Fibroblast of skin of left biceps (primary cell): ENCODE measurements around the gene XIRP1.

ENCODE experiments used
- DNase-seq, 2 experiments: peaks; one replicate each; pipeline ENCODE4 v3.0.0-alpha.2; 2013; ENCODE audit warnings: low read depth in 2 of 2

XIRP1 gene

DNA sequence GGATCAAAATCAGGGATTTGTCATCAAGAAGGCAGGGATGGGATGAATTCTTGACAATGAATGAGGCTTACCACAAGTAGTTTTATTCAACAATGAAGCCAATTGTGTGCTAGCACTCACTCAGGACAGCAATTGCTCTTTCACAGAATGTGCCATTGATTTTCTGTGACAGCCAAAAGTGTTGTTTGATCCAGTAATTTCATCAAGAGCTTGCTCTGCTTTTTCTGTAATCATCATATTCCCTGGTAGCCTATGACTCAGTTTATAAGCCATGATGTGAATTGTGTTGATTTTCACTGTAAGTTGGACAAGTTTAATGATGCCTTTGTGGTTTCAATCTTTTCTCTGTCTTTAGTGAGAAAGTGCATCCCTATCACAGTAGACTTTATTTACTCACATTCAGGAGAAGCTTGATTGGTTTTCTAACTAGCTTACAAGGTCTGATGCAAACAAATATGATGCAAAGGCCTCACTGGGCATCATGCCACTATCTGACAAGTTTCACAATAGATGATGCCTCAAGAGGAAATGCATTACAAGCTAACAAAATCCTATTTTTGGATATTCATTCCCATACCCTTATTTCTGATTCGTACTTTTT is 25.4 kb downstream of the XIRP1 start:
- DNase-seq, result peak; percentile 85

DNA sequence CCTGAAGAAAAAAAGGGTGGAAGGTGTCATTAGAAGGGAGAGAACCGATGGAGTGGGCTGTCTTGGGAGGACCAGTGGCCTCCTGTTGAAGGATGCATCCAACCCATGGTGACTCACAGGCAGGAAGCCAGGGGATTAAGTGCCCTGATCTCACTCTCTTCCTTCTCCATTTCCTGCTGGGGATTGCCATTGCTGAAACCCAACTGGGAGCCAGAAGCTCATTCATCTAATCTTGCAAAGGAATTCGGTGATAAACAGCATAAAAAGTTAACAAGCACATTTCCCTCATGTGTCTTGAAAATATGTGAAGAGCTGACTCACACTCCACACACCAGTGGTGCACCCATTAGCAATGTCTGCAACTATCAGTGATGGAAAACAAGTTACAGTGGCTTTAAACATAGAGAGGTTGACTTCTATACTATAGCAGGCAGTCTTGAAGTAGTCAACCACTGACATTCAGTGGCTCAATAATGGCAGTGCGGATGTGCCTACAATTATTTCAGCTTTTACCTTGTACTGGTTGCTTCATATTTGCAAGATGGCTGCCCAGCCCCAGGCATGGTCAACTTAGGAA is 26.2 kb downstream of the XIRP1 start:
- peak; percentile 90 to 93 for DNase-seq

DNA sequence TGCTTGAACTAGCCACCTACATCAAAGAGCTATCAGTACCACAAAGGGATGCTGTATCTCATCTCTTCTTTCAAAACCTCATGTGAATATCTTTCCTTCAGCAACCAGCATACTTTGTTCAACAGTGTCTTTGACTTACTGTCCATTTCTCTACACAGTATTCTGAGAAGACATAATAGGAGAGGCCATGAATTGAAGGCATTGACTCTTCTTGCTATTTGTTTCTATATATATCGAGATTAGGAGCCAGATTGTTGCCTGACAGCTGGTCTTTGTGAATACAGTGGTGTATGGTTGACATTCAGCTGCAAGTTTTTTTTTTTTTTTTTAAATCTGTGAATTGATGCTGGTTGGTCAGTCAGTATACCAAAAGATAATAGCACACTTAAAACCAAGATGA is 26.9 kb downstream of the XIRP1 start:
- no peak for DNase-seq

DNA sequence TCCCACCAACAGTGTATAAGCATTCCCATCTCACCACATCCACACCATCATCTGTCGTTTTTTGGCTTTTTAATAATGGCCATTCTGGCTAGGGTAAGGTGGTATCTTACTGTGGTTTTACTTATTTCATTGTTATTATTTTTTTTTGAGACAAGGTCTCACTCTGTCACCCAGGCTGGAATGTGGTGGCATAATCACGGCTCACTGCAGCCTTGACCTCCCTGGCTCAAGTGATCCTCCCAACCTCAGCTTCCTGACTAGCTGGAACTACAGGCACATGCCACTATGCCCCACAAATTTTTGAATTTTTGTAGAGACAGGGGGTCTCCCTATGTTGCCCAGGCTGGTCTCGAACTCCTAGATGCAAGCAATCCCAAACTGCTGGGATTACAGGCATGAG is 28.0 kb downstream of the XIRP1 start:
- no peak for DNase-seq

DNA sequence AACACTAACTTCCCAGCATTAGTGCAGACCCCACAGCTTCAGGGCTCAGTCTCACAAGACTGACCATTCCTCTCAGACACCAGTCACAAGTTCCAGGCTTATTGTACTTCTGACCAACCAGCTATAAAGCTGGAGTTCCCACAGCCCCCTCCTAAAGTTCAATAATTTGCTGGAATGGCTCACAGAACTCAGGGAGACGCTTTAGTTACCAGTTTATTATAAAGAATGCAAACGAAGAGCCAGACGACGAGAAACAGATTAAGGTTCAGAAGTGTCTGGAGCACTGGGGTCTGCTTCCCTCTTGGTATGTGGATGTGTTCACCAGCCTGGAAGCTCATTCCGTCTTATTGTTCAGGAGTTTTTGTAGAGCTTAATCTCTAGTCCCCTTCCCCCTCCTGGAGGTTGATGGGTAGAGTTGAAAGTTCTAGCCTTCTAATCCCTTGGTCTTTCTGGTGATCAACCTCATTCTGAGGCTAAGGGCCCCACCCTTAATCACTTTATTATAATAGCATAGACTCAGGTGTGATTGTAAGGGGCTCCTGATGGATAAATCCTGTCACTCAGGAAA is 34.2 kb downstream of the XIRP1 start:
- DNase-seq, result no peak

DNA sequence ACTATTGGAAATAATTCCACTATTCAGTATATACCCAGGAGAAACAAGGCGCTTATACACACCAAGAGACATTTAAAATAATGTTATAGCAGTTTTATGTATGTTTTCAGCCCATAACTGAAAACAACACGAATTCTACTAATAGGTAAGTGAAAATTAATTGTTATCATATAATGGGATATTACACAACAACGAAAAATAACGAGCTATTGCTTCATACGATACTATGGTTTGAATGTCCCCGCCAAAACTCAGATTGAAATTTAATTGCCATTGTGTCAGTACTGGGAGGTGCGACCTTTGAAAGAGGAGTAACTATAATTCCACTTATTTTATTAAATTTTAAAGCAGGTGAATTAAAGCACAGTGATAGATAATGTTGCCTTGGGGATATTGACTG is 35.0 kb downstream of the XIRP1 start:
- no peak for DNase-seq

DNA sequence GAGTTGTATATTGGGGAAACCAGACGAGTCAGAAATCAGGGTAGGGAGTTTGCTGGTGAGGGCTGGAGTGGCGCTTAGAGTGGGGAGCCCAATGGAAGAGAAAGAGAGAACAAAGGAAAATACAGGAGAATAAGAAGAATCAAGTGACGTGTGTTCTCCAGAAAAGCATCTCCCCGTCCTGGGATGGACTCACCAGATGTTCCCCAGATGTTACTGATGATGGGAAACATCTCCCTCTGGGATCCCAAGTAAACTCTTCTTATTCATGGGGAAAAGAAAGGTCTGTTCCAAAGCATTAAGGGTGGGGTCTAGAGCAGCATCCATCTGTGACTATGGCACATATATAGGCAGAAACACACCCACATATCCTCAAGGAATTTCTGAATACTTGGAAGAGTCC is 36.0 kb downstream of the XIRP1 start:
- DNase-seq, result no peak

DNA sequence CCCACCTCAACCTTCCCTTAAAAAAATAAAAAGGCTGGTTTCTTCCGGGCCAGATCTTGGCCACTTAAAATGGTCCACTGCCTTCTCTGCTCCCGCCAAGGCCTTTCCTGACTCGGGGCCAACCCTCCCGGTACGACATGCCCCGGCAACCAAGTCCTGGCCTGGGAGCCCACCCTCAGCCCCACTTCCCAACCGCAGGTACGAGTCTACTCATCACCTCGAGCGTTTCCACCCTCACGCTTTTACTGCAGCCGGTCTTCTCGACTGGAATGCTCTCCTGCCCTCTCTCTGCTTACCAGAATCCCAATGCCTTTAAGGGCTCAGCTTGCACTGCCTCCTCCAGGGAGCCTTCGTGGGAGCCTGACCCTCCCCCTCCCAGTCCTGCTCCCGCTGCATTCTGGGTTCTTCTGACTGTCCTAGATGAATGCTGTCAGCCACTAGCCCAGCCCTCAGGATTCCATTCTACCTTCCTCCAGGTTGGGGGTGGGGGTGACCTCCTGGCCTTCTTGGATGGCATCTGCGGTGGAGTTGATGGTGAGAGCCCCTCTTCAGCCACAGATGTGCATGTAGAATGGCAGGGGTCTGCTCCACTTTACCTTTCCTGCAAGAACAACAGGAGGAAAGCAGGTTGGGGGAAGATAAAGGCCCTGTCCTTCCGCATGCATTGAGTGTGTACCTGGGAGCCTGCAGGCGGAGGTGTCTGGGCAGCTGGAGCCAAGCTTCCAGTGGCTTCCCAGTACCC is 37.9 kb downstream of the XIRP1 start:
- no peak for DNase-seq

DNA sequence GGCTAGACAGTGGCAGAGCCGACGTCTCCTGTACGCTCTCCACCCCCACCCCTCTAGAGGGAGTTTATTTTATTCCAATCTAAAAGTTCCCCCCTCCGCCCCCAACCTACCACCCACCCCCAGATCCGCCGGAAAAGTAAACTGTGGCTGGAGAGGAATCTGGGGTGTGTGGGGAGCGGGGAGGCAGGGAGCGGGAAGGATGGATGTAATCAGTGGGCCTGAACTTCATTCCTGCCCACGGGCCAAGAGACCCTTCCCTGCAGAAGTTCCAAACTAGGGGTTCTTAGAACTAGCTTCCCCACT is 38.5 kb downstream of the XIRP1 start:
- DNase-seq, result no peak

DNA sequence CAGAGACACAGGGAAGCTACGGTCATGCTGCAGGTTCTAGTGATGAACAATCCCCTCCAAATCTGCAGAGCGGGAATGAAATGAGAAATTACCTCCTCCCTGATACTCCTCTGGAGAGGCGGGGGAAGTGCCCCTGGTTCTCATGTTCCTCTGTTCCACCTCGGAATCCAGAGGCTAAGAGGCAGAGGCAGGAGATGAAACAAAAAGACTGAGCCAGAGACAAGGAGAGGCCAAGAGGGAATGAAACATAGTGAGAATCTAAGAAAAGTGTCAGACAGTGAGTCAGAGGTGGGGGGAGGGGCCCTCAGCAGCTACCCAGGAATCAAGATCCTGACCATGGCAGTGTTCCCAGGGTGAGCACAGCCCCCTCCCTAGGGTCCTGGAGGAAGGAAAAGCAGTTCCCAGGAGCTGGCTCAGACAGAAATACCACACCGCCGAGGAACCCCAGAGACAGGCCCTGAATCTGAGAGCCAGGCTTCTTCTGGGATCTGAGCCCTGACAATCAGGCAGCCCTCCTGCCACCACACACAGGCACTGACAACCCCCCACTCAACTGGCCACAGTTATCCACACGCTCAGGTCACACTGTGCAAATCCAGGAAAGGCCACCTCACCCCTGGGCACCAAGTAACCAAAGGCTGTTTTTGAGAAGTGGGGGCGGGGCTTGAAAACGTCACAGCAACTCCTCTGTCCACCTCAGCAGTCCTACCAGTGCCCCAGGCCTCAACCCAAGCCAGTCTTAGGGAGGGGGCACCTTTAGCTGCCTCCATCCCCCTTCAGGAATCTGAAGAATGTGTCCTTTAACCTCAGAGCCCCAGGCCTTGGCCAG is 41.4 kb downstream of the XIRP1 start:
- peak; percentile 97 for DNase-seq

DNA sequence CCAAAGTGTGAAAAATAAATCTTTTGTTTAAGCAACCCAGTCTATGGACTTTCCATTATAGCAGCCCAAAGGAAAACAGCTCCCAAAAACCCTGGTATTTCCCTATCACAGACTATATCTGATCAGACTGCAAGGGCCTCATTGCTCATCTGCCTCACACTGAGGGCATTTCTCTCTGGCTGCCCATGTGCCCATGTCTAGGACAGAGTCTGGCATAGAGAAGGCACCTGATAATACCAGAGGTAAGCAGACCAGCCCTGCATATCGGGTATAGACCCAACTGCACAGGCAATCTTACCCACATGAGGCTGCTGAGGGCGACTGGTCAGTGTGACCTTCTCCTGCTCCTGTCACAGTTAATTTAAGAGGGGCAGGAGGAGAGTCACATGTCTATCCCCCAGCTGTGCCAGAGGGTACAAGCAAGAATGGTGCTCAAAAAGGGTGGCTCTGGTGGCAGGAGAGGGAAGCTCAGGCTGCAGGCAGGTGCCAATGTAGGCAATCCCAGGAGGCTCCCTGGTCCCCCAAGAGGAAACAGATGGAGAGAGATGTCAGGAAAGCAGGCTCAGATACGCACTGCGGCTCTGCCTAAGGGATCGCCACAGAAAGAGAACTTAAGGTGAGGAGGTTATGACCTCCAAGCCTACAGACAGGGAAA is 42.1 kb downstream of the XIRP1 start:
- DNase-seq, result no peak

DNA sequence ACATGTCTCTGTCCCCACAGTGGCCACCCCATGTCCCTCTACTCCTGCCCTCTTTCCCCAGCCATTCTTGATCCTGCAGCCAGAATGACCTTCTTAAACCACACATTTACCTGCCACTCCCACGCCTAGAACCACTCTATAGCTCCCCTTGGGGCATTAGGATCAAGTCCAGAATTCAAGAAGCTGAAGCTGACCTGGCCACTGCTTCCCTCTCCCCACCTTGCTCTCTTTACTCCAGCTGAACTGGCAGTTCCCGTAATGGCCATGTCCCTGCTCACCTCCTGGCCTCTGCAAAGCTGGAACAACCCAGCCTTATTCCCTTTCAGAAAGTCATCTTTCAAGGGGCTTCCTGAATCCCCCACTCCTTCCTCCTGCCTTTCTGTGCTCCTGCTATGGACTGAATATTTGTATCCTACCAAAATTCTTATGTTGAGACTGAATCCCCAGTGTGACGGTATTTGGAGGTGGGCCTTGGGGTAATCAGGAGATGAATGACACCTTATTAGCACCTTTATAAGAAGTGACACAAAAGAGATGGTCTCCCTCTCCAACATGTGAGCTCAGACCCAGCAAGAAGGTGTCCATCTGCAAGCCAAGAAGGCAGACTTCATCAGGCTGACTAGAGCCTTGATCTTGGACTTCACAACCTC is 42.8 kb downstream of the XIRP1 start:
- DNase-seq, result no peak

DNA sequence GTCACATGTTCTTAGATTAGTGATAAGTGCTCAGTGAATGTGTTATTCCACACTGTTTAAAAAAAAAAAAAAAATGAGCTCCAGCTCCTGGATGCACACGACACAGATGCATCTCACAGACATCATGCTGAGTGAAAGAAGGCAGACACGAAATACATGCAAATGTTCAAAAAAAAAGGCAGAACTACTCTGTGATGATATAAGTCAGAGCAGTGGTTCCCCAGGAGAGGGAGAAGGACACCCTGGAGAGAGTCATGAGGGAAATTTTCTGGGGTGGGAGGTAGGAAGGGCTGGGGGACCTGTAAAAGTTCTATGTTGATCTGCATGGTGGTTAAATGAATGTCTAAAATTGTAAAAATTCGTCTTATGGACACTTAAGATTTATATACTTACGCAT is 43.3 kb downstream of the XIRP1 start:
- DNase-seq, result no peak

DNA sequence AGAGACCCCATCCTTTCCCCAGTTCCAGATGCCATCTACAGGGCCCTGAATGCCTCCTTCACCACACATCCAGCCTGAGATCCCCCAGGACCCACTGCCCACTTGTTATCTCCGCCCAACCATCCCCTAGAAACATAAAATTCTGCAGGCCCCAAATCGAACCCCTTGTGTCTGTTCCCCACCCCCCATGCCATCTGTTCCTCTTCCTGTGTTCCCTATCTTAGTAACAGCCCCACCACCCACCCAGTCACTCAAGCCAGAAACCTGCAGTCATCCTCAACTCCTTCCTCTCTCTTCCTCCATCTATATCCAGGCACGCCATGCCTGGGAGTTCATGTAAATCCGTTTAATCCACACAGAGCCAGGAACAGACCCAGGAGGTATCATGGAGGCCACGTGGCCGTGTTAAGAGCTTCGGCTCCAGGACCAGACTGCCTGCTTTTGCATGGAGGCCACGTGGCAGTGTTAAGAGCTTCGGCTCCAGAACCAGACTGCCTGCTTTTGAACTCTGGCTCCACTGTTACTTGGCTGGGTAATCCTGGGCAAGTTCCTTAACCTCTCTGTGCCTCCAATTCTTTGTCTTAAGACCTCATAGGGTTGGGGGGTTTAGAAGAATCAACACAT is 43.8 kb downstream of the XIRP1 start:
- no peak for DNase-seq

DNA sequence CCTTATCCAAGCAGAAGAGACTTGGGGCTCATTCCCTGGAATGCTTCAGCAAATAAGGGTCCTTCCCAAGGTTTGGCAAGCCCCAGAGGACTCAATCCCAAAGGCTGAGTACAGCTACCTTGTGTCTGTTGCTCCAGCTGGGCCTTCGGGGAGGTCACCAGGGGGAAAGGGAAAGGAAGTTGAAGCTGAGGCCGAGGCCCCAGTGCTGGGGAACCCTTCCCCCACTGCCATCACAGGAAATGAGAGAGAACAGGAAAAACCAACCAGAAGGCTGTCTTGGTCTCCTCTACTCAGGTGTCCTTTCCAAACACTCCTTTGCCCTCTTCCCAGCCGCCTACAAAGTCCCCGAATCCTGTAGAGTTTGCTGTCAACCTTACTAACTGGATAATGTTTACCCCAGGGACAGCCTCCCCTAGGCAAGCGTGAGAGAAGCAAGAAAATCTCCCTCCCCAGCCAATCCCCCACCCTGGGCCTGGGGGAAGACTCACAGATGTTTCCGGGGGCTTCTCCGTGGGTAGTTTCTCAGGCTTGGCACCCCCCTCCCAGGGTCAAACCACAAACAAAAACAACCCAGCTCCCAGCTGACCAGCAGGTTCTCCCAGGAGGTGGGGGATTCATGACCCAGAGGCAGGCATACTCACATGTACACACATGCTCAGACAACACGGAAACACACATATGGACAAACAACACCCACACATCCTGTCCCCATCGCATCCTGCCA is 44.5 kb downstream of the XIRP1 start:
- no peak for DNase-seq

DNA sequence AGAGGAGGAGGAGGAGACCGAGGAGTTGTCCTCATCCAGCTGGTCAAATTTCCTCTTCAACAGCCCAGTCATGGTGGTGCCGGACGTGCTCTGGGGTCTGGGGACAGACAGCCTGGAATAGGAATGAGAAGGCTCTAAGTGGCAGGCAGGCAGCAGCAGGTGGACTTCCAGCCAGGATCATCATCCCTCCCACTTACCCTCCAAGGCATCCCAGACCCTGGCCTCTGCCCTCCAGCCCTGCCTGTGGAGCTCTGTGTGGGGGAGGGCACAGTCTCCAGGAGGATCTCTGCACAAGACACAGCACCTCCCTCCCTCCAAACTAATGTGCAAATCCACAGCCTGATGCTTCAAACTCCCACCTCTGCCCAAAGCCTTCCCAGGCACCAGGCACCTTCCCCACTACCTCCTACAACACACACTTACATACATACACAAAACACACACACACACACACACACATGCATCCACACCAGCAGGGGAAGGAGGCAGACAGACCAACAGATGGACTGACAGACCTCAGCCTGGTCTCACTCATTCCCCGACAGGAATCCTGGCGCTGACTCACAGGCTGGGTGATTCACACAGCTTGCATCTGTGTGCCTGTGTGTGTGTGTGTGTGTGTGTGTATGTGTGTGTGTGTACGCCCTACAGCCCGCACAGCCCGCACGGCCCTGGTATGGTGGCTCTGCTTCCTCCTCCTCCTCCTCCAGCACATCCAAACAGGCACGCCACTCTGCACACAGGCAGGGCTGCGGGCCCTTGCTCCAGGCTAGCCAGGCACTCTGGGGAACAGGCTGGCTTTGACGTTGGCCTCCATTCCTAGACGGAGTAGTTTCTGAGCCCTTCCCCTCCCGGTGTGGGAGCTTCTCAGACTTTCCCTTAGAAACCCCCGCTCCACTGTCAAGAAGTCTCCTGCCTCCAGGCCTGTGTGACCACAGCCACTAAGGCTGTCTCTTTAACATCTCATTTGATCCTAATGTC is 45.5 kb downstream of the XIRP1 start:
- peak; percentile 96 for DNase-seq

DNA sequence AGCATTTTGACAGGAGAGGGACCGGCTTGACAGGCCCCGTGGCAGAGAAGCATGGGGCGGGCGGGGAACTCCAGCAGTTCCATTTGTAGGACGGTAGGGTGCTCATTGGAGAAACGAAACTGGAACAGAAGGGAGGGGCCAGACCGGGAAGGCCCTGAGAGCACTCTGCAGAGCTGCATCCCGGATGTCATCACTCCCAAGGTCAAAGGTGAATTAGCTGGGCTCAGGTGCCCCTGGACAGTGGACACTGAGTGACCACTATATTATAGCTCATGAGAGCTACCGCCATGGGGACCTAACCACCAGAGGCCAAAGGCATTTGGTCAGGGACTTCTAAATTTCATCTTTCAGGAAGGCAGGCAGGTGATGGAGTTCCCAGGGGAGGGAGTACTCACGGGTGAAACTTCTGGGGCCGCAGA is 46.3 kb downstream of the XIRP1 start:
- DNase-seq, result no peak

DNA sequence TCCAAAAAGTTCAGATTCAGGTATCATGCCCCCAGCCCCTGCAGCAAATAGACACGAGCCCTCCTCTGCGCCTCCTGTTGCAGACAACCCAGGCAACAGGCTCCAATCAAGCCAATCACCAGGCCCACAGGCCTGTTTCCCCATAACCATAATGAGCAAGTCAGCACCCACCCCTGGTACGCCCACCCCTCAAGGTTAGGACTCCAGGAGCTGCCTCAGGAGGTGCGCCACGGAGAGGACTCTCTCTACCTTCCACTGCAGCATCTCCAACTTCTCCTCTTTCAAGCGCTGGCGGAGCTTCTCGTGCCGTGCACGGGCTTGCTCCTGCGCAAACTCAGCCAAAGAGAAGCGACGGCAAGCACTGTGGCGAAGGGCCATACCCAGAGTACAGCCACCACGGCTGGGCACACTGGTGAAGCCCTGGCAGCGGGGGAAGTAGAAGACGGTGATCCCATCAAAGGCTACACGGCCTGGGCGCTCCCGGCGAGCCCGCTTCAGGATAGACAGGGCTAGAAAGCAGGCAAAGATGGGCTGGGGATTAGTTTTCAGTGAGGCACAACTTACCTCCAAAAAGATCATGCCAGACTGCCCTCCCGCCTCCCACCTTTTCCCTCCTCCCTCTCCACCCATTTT is 47.5 kb downstream of the XIRP1 start:
- no peak for DNase-seq
